ENCODE data around the gene ZPBP2.

The ZPBP2 gene

DNA sequence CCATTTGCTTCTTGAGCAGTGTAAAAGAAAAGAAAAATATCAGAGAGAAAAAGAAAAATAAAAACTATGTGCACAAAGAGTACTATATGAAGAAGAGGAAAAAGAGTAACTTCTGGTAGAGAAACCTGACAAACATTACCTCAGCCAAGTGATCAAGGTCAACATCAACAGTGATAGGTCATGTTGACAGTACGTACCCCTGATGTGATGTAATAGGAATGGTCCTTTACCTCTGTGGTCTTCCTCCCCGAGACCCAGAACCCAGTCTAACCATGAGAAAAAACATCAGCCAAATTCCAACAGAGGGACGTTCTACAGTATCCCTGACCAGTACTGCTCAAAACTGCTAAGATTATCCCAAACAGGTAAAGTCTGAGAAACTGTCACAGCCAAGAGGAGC lies 46.0 kb downstream of the ZPBP2 start:
- DNase-seq (ENCODE audit: low spot score) = no peak

DNA sequence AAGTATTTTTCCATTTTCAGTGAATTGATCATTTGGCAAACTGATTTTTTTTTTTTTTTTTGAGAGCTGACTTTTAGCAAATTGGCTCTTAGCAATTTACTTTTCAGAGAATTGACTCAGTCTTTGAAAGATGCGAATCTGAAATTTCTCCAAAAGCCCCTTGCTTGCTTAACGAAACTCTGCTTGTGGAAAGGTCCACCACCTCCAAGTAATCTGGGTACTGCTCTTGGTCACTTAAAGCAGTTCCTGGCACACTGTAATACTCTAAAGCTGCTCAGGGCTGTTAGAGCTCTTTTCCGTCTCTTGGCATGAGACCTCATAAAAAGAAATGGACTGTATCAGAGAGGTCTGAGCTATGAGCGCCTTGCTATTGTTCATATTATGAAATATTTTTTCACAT lies 47.6 kb downstream of the ZPBP2 start:
- no peak for DNase-seq (ENCODE audit: low spot score)

DNA sequence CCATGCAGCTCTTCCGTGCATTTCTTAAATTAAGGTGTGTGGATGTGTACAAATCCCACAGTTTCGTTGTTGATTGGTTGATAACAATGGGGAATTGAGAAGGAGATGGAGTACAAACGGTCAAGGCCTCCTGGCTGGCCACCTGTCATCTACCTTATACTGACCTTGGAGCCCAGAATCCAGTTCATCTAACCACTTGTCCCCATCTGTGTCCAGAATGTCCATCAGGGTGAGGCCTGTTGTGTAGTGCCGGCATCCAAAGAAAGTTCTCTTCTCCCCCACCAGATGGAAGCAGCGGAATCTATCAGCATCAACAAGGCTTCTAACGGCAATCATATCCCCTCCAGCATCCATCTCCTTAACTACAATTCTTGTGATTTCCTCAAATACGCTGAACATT lies 48.9 kb downstream of the ZPBP2 start:
- DNase-seq (ENCODE audit: low spot score) = no peak

DNA sequence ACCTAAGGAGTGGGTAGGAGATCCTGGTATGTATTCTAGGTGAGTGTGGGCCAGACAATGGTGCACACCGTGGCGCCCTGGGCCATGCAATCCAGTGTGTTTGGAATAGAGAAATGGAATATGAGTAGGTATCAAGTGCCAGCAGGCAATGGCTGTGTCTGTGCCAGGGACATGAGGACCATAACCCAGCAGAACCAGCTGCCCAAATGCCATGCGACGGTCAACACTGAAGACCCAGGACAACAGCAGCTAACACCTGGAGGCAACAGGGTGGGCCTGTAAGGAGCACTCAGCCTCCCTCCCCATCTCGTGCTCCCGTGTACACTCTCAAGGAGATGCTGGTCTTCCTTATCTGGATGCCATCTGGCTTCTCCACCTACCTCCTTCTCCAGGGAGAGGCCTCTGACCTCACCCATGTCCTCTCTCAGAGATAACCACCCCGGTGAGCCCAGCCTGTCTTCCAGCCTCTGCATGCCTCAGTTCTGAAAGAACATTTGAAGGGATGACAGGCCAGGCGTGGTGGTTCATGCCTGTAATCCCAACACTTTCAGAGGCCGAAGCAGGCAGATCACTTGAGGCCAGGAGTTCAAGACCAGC lies 51.2 kb downstream of the ZPBP2 start:
- no peak for DNase-seq (ENCODE audit: low spot score)

DNA sequence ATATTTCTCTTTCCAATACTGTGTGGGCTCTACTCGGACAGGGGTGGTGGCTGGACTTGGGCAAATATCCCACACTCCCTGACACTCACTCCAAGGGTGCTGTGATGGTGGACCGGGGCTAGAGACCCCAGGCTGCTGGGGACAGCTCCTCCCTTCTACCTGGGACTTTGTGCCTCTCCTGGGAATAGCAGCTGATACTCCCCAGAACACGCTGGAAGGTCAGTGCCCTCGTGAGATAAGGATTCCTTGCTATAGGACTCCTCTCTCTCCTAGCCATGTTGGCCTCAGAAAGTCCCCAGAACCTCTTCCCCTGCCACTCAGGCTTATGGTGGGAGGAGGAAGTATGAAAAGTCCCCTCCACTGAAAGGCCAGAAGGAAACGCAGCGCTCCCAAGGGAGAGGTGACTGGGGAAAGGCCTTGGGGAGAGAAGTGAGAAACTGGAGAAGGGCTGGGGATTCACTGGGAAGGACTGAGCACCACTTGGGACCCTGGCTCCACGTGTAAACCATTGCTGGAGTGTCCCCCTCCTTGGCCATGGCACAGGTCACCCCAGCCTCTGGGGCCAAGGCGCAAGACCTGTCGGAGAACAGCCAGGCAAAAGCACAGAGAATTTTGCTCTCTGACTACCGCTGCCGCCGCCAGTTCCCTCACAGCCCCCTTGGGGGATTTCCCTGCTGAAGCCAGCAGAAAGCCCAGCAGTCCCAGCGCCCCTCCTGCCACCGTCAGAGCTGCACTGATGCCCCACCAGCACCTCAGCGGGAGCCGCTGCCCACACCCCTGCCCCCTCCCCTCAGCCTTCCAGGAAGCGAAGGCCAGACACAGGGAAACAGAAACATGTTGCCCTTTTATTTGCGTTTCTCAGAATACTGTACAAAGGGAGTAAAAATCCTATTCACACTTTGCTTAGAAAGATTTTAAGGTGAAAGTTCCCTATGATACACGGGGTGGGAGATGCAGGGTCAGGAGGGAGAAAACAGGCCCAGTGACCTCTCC lies 52.5 kb downstream of the ZPBP2 start:
- DNase-seq (ENCODE audit: low spot score) = peak; percentile 79

DNA sequence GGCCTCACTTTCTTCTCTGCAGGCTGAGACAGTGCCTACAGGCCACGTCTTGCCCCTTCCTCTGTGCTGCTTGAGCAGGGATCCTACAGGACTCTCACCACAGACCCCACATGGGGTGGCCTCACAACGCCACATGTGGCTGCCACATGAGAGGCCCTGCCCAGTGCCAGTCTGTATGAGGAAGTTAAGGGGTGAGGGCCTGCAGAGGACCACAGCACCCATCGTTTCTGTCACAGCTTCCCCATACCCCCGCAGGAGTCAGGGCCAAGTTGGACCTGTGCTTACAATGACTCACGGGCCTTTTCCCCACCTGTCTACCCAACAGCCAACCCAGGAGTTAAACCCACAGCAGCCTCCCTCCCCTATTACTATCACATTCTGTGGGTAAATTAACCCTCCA lies 53.3 kb downstream of the ZPBP2 start:
- DNase-seq (ENCODE audit: low spot score) = peak; percentile 41

DNA sequence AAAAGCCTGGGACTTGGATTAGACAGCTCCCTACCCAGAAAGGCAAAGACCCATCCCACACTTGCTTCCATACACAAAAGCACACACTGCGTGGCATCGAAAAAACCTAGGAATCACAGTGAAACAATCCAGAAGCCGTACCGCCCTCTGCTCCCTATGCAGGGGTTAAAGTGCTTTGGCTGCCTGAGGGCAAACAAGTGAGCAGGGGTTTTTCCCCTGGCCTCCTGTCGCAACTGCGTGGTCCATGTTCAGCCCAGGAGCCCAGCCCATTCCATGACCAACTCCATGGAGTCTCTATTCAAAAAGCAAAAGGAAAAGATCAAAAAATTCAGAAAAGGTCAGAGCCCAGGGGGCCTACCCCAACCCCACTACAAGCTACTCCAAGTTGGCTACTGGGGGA lies 54.0 kb downstream of the ZPBP2 start:
- no peak for DNase-seq (ENCODE audit: low spot score)

DNA sequence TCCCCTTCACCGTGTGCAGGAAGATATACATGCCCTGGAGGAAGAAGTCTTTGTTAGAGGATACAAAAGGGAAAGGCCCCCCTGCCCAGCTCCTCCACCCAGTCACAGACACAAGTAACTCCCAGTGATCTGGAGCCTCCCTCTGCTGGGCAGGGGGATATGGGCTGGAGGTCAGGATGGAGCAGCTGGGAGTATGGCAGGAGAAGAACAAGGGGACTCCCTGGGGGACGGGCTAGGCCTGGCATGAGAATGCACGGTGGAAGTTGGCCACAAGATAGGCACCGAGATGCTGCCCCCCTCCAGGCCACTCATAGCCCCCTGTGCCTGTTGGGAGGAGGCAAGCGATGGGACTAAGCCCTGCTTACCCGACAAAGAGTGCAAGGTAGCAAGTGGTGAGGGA lies 55.2 kb downstream of the ZPBP2 start:
- no peak for DNase-seq (ENCODE audit: low spot score)

DNA sequence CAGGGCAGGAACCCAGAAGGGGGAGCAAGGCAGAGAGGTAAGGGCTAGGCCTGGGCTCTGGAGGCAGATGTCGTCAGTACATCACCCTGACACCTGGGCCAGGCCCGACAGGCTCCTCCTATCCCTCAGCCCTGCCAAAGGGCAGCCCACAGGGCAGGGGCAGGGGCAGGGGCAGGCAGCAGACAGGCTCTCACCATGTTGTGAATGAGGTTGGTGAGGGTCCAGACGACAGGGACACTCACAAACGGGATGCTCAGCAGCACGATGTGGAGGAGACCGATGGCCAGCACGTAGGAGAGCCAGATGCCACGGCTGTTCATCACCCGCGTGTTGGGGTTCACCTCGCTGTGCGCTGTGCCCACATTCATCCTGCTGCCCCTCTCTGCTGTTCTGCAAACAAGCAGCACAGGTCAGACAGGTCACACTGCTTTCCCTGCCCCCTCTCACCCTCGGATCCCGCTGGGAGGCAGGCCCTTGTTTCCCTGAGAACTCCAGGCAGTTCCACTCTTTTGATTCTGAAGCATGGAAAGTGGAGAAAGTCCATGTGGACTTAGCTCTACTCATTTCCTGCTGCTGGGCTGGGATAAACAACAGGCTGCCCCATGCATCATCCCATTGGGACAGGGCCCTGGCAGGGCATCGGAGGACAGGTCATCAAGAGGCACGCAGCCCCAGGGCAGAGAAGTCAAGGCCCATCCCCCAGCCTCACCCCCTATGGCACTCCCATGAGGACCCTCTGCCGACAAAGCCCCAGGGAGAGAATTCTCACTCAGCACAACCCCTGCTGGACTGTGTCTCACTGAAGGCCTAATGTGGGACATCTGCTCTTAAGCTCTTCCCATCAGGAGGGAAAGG lies 56.1 kb downstream of the ZPBP2 start:
- no peak for DNase-seq (ENCODE audit: low spot score)

DNA sequence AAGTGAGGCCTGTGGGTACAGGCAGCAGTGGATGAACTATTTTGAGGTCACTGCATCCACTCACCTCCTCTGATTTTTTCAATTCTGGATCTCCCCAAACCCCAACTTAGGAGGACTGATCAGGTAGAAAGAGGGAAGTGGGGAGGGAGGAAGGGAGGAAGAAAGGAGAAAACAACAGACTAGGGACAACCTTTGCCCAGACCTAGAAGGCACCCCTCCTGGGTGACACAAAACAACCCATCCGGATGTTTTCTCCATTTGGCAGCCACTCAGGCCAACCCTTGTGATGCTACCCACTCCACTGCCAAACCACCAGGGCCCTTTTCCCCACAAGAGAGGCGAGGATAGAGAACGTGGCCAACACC lies 56.7 kb downstream of the ZPBP2 start:
- DNase-seq (ENCODE audit: low spot score) = no peak

DNA sequence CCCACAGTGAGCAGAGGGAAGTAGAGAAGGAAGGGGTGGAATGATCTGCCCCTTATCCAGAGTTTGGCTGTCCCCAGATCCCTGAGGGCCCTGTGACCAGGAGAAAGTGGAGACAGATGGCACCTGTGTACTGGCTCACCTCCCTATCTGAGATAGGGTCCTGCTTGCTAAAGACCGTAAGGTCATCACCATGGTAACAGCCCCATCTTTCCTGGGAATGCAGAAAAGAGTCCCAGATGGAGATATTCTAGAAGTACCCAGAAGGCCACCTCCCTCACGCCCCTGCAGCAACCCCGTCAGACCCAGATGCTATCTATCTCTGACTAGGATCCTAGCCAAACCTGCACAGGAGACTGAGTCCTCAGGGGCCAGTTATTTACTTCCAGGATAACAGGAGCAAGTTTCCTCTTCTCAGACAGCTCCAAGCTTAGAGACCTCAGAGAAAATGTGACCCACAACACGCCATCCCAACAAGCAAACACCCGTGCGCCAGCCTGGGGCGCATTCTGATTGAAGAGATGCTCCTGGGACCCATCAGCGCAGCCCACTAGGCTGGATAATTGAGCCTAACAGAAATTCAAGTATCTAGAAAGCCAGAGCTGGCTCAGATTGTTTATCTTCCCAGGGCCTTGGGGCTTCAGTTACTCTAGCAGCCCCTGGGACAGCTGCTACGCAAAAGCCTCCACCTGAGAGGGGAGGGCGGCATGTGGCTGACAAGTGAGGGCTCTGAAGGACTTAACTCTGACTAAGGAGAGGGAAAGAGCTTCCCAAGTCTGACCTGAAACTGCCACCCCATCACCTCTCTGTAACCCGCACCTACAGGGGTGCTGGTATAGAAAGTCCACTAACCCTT lies 57.5 kb downstream of the ZPBP2 start:
- no peak for DNase-seq (ENCODE audit: low spot score)

DNA sequence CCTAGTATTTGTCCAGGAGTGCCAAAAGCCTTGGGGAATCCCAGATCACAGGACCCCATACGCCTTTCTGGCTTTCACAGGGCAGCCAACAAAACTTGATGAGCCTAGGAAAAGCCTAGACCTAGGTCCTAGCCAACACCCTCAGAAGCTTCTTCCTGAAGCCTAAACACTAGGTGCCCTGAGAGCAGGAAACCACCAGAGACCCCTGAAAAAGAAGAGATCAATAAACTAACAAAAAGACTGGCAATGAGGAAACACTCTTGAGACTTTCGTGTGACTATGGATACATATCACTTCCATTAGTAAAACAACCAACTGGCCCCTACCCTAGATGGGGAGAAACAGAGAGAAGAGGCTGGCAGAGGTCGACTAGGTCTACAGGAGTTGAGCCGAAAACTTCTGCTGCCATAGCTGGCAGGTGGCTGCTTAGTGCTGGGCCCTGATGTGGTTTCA lies 58.2 kb downstream of the ZPBP2 start:
- DNase-seq (ENCODE audit: low spot score) = no peak

DNA sequence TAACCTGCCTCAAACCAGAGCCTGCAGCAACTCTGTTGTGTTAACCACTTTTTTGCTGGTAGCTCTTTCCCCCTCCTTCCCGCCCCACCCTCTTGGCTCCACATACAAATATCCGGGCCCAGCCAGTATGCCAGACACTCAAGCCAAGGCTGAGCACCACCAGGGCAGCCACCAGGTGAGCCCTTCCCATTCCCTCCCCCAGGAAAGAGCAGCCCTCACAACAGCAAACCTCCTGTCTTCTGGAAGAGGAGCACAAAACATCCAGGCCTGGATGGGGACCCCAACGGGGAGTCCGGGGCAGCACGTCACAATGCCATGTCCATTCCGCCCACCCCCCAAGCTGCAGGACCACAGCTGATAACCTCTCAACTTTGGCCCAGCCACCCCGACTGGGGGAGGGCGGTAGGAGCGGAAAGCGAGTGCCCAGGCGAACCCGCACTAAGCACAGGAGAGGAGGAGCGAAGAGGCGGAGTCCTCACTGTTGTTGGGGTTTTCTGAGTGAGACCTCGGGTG lies 58.6 kb downstream of the ZPBP2 start:
- peak; percentile 68 for DNase-seq (ENCODE audit: low spot score)

Data from CD4-positive, alpha-beta T cell treated with Interleukin-2 at 100 ng/mL for 4 hours (primary cell).